H9 (cell line): ENCODE measurements around the gene PRR11. TPM values are rescaled to one million over a fixed set of nuclear protein-coding genes. Genes with fewer than 3 reads are reported as not detected.

ENCODE experiments used
- DNase-seq: peaks from one replicate; pipeline ENCODE4 v3.0.0-alpha.2; 2017
- H2AFZ ChIP-seq: one replicate; pipeline ENCODE4 v1.6.1; 2013; ENCODE audit warnings: mild to moderate bottlenecking, low read length, control low read depth, moderate library complexity
- H2AK5ac ChIP-seq: 2 replicates; pipeline ENCODE4 v1.6.1; 2013; ENCODE audit warnings: low read length, control low read depth, mixed read lengths; ENCODE audit not compliant: insufficient read length
- H2BK120ac ChIP-seq: one replicate; pipeline ENCODE4 v1.6.1; 2013; ENCODE audit warnings: low read depth, mild to moderate bottlenecking, low read length, control low read depth, inconsistent platforms; ENCODE audit not compliant: poor library complexity, severe bottlenecking
- H2BK12ac ChIP-seq: 2 replicates; pipeline ENCODE4 v1.6.1; 2013; ENCODE audit warnings: low read length, control low read depth, mixed read lengths, low read depth; ENCODE audit not compliant: insufficient read length
- H2BK15ac ChIP-seq: 2 replicates; pipeline ENCODE4 v1.6.1; 2013; ENCODE audit warnings: low read depth, low read length, control low read depth
- H2BK20ac ChIP-seq: one replicate; pipeline ENCODE4 v1.6.1; 2013; ENCODE audit warnings: low read depth, mild to moderate bottlenecking, low read length, control low read depth, inconsistent platforms; ENCODE audit not compliant: poor library complexity, severe bottlenecking
- H2BK5ac ChIP-seq: 2 replicates; pipeline ENCODE4 v1.6.1; 2013; ENCODE audit warnings: low read length, control low read depth, mixed read lengths; ENCODE audit not compliant: insufficient read length
- H3K14ac ChIP-seq: 2 replicates; pipeline ENCODE4 v1.6.1; 2013; ENCODE audit warnings: low read length, control low read depth; ENCODE audit not compliant: insufficient read depth
- H3K18ac ChIP-seq: 2 replicates; pipeline ENCODE4 v1.6.1; 2013; ENCODE audit warnings: low read depth, mild to moderate bottlenecking, mixed read lengths, low read length, control low read depth; ENCODE audit not compliant: insufficient read length
- H3K23ac ChIP-seq: 2 replicates; pipeline ENCODE4 v1.6.1; 2013; ENCODE audit warnings: low read length, control low read depth, mixed read lengths, low read depth; ENCODE audit not compliant: insufficient read length
- H3K23me2 ChIP-seq: 2 replicates; pipeline ENCODE4 v1.6.1; 2013; ENCODE audit warnings: low read depth, mild to moderate bottlenecking, mixed read lengths, low read length, control low read depth; ENCODE audit not compliant: insufficient read length, poor library complexity, severe bottlenecking
- H3K27ac ChIP-seq: 2 replicates; pipeline ENCODE4 v1.5.1; 2013; ENCODE audit warnings: low read length, control low read depth, mixed read lengths, low read depth; ENCODE audit not compliant: insufficient read length
- H3K27me3 ChIP-seq: 2 replicates; pipeline ENCODE4 v1.6.1; 2013; ENCODE audit warnings: low read length, control low read depth, inconsistent platforms; ENCODE audit not compliant: insufficient read depth
- H3K4ac ChIP-seq: 2 replicates; pipeline ENCODE4 v1.6.1; 2013; ENCODE audit warnings: low read depth, mild to moderate bottlenecking, control low read depth, inconsistent platforms, low read length, moderate library complexity
- H3K4me1 ChIP-seq: 2 replicates; pipeline ENCODE4 v1.6.1; 2013; ENCODE audit warnings: low read length, control low read depth, inconsistent platforms; ENCODE audit not compliant: insufficient read depth
- H3K4me2 ChIP-seq: 2 replicates; pipeline ENCODE4 v1.6.1; 2013; ENCODE audit warnings: low read length, control low read depth, mixed read lengths; ENCODE audit not compliant: insufficient read length, insufficient read depth
- H3K56ac ChIP-seq: 2 replicates; pipeline ENCODE4 v1.6.1; 2013; ENCODE audit warnings: low read depth, mild to moderate bottlenecking, mixed read lengths, low read length, control low read depth; ENCODE audit not compliant: insufficient read length
- H3K79me1 ChIP-seq: 2 replicates; pipeline ENCODE4 v1.6.1; 2013; ENCODE audit warnings: low read depth, mild to moderate bottlenecking, moderate library complexity, low read length, control low read depth, inconsistent platforms; ENCODE audit not compliant: insufficient read depth, poor library complexity, severe bottlenecking
- H3K79me2 ChIP-seq: 2 replicates; pipeline ENCODE4 v1.6.1; 2013; ENCODE audit warnings: low read length, control low read depth, inconsistent platforms; ENCODE audit not compliant: insufficient read depth
- H3K9ac ChIP-seq: 2 replicates; pipeline ENCODE4 v1.6.1; 2013; ENCODE audit warnings: low read length, control low read depth, mixed read lengths; ENCODE audit not compliant: insufficient read length; ENCODE audit errors: extremely low read depth
- H3K9me3 ChIP-seq: one replicate; pipeline ENCODE4 v1.6.1; 2013; ENCODE audit warnings: low read depth, low read length, inconsistent platforms; ENCODE audit not compliant: control insufficient read depth
- H3T11ph ChIP-seq: one replicate; pipeline ENCODE4 v1.6.1; 2013; ENCODE audit warnings: mild to moderate bottlenecking, low read length, control low read depth, inconsistent platforms
- H4K20me1 ChIP-seq: one replicate; pipeline ENCODE4 v1.6.1; 2013; ENCODE audit not compliant: control insufficient read depth, insufficient read length, insufficient read depth
- H4K5ac ChIP-seq: 2 replicates; pipeline ENCODE4 v1.6.1; 2013; ENCODE audit warnings: low read depth, mild to moderate bottlenecking, mixed read lengths, low read length, control low read depth; ENCODE audit not compliant: insufficient read length
- H4K8ac ChIP-seq: replicated peaks from 2 replicates; pipeline ENCODE4 v1.6.1; 2013; ENCODE audit warnings: low read length, control low read depth, mixed read lengths, low read depth; ENCODE audit not compliant: insufficient read length
- H4K91ac ChIP-seq: 2 replicates; pipeline ENCODE4 v1.6.1; 2013; ENCODE audit warnings: low read depth, mild to moderate bottlenecking, moderate library complexity, mixed read lengths, low read length, control low read depth; ENCODE audit not compliant: insufficient read length
- H3K27ac Mint-ChIP-seq, 3 experiments: 2 replicates in 2 of 3; 3 replicates in 1 of 3; pipeline ENCODE4 v1.8.0; 2020 to 2021; ENCODE audit warnings: mixed read lengths in 3 of 3, mild to moderate bottlenecking in 1 of 3, moderate library complexity in 1 of 3
- H3K27me3 Mint-ChIP-seq: 2 replicates; pipeline ENCODE4 v1.8.0; 2021; ENCODE audit warnings: low read depth, mild to moderate bottlenecking, moderate library complexity, mixed read lengths
- H3K36me3 Mint-ChIP-seq, 3 experiments: 2 replicates in 2 of 3; 3 replicates in 1 of 3; pipeline ENCODE4 v1.8.0; 2020 to 2021; ENCODE audit warnings: low read depth in 3 of 3, mixed read lengths in 3 of 3; ENCODE audit not compliant: insufficient read depth in 1 of 3
- H3K4me1 Mint-ChIP-seq, 2 experiments: 2 replicates each; pipeline ENCODE4 v1.8.0; 2020; ENCODE audit warnings: mixed read lengths in 2 of 2
- H3K4me3 Mint-ChIP-seq, 2 experiments: 2 replicates in 1 of 2; 3 replicates in 1 of 2; pipeline ENCODE4 v1.8.0; 2020 to 2021; ENCODE audit warnings: mild to moderate bottlenecking in 2 of 2, mixed read lengths in 2 of 2, moderate library complexity in 1 of 2
- H3K9me3 Mint-ChIP-seq, 2 experiments: 2 replicates in 1 of 2; 3 replicates in 1 of 2; pipeline ENCODE4 v1.8.0; 2020; ENCODE audit warnings: mild to moderate bottlenecking in 2 of 2, mixed read lengths in 2 of 2, moderate library complexity in 1 of 2
- WGBS: extraction: QIAGEN DNeasy Blood & Tissue Kit; methylation state at CpG from one replicate; pipeline ENCODE4 v1.1.7; 2013; ENCODE audit warnings: missing lambda C conversion rate, low lambda C conversion rate, mixed read lengths; ENCODE audit not compliant: insufficient read length; ENCODE audit errors: extremely low coverage; 5-methylcytosine and 5-hydroxymethylcytosine counted together
- total RNA-seq: library from RNA; stranded (reverse); gene quantifications from 2 replicates; pipeline ENCODE4 v1.2.1, GENCODE V29; 2021
- TF ChIP-seq, protein P1 (sequence below): fragments of 200-600 bp; sonication (generic); conservative IDR thresholded peaks from 3 replicates; pipeline ENCODE4 v1.8.0; 2021; ENCODE audit warnings: antibody characterized with exemption, mild to moderate bottlenecking

Gene PRR11
- total RNA-seq, 1 experiment from 2014 or later, result 70.7 TPM

DNA sequence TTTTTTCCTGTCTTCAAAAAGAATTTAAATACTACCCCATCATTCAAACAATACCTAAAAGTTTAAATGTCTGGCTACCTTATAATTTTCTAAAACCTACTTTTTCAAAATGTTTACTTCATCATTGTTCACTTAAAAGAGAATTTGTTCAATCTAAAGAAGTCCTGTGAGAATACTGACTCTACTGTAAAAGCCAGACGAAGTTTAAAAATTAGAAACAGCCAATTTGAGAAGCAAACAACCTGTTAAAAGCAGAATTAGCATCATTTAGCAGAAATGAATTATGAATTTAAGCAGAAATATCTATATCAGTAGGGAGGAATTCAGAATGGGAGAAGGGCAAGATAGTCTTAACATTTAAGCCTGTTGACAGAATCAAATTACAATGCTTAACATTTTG, 2.6 kb upstream of the PRR11 start:
- H2BK5ac ChIP-seq, result no peak overlapping the region
- WGBS, result no CpG with 5 or more reads among the region's 1 CpG
- H2AFZ ChIP-seq, result no peak overlapping the region

More for the DNA sequence above, 2.6 kb upstream of the PRR11 start:
- Mint-ChIP-seq H3K4me3 (no peak overlapping the region; a peak in 3 of 5 replicates), H3K27me3 (no peaks in the 10 kb centered on the region), H3K4me1 (peaks cover 31 to 43% of the 10 kb centered on the region in 2 experiments), H3K9me3 (no peaks in the 10 kb centered on the region), H3K36me3 (peaks cover 0 to 9% (median 8%) of the 10 kb centered on the region in 3 experiments; a peak in 5 of 7 replicates), H3K27ac (no peak overlapping the region; a peak in 1 of 7 replicates)
- Histone ChIP-seq H3K56ac (no peak overlapping the region), H4K20me1 (no peaks in the 10 kb centered on the region), H3K4me2 (no peak overlapping the region), H3K4me1 (no peaks in the 10 kb centered on the region), H3K18ac (no peak overlapping the region), H3K79me1 (peaks cover 11% of the 10 kb centered on the region), H2BK120ac (no peak overlapping the region), H3K27ac (no peak overlapping the region), H3K27me3 (no peaks in the 10 kb centered on the region), H2AK5ac (no peak overlapping the region), H3K9ac (no peak overlapping the region), H3K79me2 (peaks cover 40% of the 10 kb centered on the region; the same call in 1 of the 2 replicates), H4K91ac (no peak overlapping the region), H3K4ac (no peak overlapping the region), H3T11ph (no peak overlapping the region), H3K23me2 (peaks cover 5% of the 10 kb centered on the region), H3K14ac (no peak overlapping the region), H2BK12ac (no peak overlapping the region), H3K9me3 (no peaks in the 10 kb centered on the region), H4K5ac (no peak overlapping the region), H2BK15ac (no peak overlapping the region), H2BK20ac (no peak overlapping the region), H4K8ac (no peak overlapping the region), H3K23ac (no peak overlapping the region)
- TF ChIP-seq, protein P1, sequence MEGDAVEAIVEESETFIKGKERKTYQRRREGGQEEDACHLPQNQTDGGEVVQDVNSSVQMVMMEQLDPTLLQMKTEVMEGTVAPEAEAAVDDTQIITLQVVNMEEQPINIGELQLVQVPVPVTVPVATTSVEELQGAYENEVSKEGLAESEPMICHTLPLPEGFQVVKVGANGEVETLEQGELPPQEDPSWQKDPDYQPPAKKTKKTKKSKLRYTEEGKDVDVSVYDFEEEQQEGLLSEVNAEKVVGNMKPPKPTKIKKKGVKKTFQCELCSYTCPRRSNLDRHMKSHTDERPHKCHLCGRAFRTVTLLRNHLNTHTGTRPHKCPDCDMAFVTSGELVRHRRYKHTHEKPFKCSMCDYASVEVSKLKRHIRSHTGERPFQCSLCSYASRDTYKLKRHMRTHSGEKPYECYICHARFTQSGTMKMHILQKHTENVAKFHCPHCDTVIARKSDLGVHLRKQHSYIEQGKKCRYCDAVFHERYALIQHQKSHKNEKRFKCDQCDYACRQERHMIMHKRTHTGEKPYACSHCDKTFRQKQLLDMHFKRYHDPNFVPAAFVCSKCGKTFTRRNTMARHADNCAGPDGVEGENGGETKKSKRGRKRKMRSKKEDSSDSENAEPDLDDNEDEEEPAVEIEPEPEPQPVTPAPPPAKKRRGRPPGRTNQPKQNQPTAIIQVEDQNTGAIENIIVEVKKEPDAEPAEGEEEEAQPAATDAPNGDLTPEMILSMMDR, result no peak
- DNase-seq, result no peak
